Nephron (organoid): ENCODE results near the gene BOD1L1.

ENCODE experiments used
- H3K27ac Mint-ChIP-seq, 3 experiments: 2 replicates each; pipeline ENCODE4 v1.8.0; 2020; ENCODE audit warnings: mixed read lengths in 3 of 3, mild to moderate bottlenecking in 2 of 3, moderate library complexity in 1 of 3
- H3K27me3 Mint-ChIP-seq: 2 replicates; pipeline ENCODE4 v1.8.0; 2021; ENCODE audit warnings: low read depth, mild to moderate bottlenecking, moderate library complexity, mixed read lengths
- H3K36me3 Mint-ChIP-seq: 2 replicates; pipeline ENCODE4 v1.8.0; 2020; ENCODE audit warnings: low read depth, mixed read lengths
- H3K4me1 Mint-ChIP-seq: 2 replicates; pipeline ENCODE4 v1.8.0; 2020; ENCODE audit warnings: mixed read lengths
- H3K4me3 Mint-ChIP-seq, 3 experiments: 2 replicates each; pipeline ENCODE4 v1.8.0; 2020; ENCODE audit warnings: mild to moderate bottlenecking in 3 of 3, mixed read lengths in 3 of 3, moderate library complexity in 2 of 3
- H3K9me3 Mint-ChIP-seq: 2 replicates; pipeline ENCODE4 v1.8.0; 2020; ENCODE audit warnings: mixed read lengths
- CTCF ChIP-seq, 3 experiments: fragments of 200-600 bp; sonication (generic); IDR thresholded peaks; one replicate each; pipeline ENCODE4 v1.5.0; 2021; ENCODE audit warnings: antibody characterized with exemption in 3 of 3; ENCODE audit not compliant: unreplicated experiment in 3 of 3

The BOD1L1 gene

GRCh38 chr4:13521047-13521446 is 106.5 kb downstream of the BOD1L1 start:
- no peaks in the 10 kb centered on the region for H3K36me3 Mint-ChIP-seq
- H3K4me3 Mint-ChIP-seq: no peak overlapping the region
- peaks cover 89% of the 10 kb centered on the region for H3K27me3 Mint-ChIP-seq
- no peak for TF ChIP-seq CTCF (IDR thresholded peaks at IDR 0.05; ENCODE audit: unreplicated experiment in 3 of 3)
- no peak overlapping the region for H3K27ac Mint-ChIP-seq
- H3K4me1 Mint-ChIP-seq: no peaks in the 10 kb centered on the region
- peaks cover 18% of the 10 kb centered on the region for H3K9me3 Mint-ChIP-seq
